Heart right ventricle (tissue), 16 donors: ENCODE results near the gene DAGLB. TPM values are rescaled to one million over a fixed set of nuclear protein-coding genes. Genes with fewer than 3 reads are reported as not detected.
A peak's percentile ranks its signal among the peaks of the same experiment; 100 is the strongest.
"Not testable (repeated sequence)": the region's sequence is repeated elsewhere in the genome, so short reads cannot be mapped to it uniquely, and the experiment has no call there.

Experiments used
- ATAC-seq, 8 donors: fragments of 200-7000 bp; cut with Tn5 transposase; one replicate each; pipeline ENCODE4 v1.9.1; 2020; ENCODE audit warnings: mild to moderate bottlenecking in 8 of 8, moderate library complexity in 8 of 8, moderate number of reproducible peaks in 1 of 8
- DNase-seq, 2 donors: peaks; one replicate each; pipeline ENCODE4 v3.0.0-alpha.2; 2020
- H3K27ac ChIP-seq, 10 donors: fragments of 200-600 bp; sonication (generic) in 2 of 10; one replicate each; pipeline versions ENCODE4 v1.5.0 to v1.8.0; 2020 to 2022; ENCODE audit warnings: mild to moderate bottlenecking in 3 of 10
- H3K27me3 ChIP-seq, 7 donors: fragments of 200-600 bp; one replicate each; pipeline ENCODE4 v1.8.0; 2021 to 2022; ENCODE audit warnings: mild to moderate bottlenecking in 2 of 7
- H3K36me3 ChIP-seq, 9 donors: fragments of 200-600 bp; sonication (generic) in 1 of 9; one replicate each; pipeline versions ENCODE4 v1.5.0 to v1.8.0; 2020 to 2022; ENCODE audit warnings: mild to moderate bottlenecking in 2 of 9
- H3K4me1 ChIP-seq, 9 donors: fragments of 200-600 bp; sonication (generic) in 1 of 9; one replicate each; pipeline versions ENCODE4 v1.5.0 to v1.8.0; 2020 to 2022; ENCODE audit warnings: mild to moderate bottlenecking in 4 of 9
- H3K4me3 ChIP-seq, 10 donors: fragments of 200-600 bp; sonication (generic) in 2 of 10; one replicate each; pipeline versions ENCODE4 v1.5.0 to v1.8.0; 2020 to 2022; ENCODE audit warnings: mild to moderate bottlenecking in 7 of 10, moderate library complexity in 2 of 10
- H3K9me3 ChIP-seq, 11 donors: fragments of 200-600 bp in 10 of 11; sonication (generic) in 2 of 11; one replicate each; pipeline versions ENCODE4 v1.5.0 to v1.8.0; 2013 to 2022; ENCODE audit warnings: mild to moderate bottlenecking in 2 of 11, control low read depth in 1 of 11, moderate library complexity in 1 of 11
- CTCF ChIP-seq, 9 donors: fragments of 200-600 bp; sonication (generic) in 2 of 9; IDR thresholded peaks; one replicate each; pipeline versions ENCODE4 v1.5.0 to v1.8.0; 2021 to 2022; ENCODE audit warnings: antibody characterized with exemption in 9 of 9, mild to moderate bottlenecking in 5 of 9, moderate library complexity in 1 of 9
- WGBS, 2 donors: extraction: QIAGEN DNeasy Blood & Tissue Kit; methylation state at CpG; one replicate each; pipeline ENCODE4 v1.1.7; 2013; ENCODE audit warnings: inconsistent platforms in 1 of 2; 5-methylcytosine and 5-hydroxymethylcytosine counted together
- intact Hi-C, 10 donors: fragments of 100-400 bp; cut with DNase I; formaldehyde crosslinking; loops; one replicate each; pipeline versions ENCODE4 v1.11.1 to v1.14.2; 2022
- polyA plus RNA-seq, 2 donors: library from polyadenylated mRNA; stranded (reverse); fragments of 200-250 nt; gene quantifications; one replicate each; pipeline ENCODE4 v1.2.3, GENCODE V29; 2013
- total RNA-seq, 10 donors: library from RNA; stranded (reverse); fragmentation: NEBNext Ultra II Directional in 3 of 10; extraction: Animal tissue kit (Norgen Biotek cat#: 25700) in 3 of 10; gene quantifications; one replicate each; pipeline versions ENCODE4 v1.2.1 to v1.2.4, GENCODE V29; 2021 to 2023
- donor health status: Arrhythmogenic right ventricular cardiomyopathy.
- donor health status: ischemic (EF 13 %, LVEDD 7.1; RV severe dilation, severe dysfunction).
- donor health status: healthy with polysubstance abuse.
- donor health status: DM: no; HTN: yes; CAD: no.
- donor health status: DM: no; HTN: no; CAD: no.
- donor health status: ischemic (EF 25% LVEDD 6.9; RV normal size, moderate dysfunction).
- donor health status: ischemic (EF 25% LVEDD 5.7; RV mildly dilated, moderate dysfunction).
- donor health status: healthy.
- donor health status: DM: yes; HTN: yes; CAD: no.
- donor health status: Ischemic cardiomyopathy.
- donor health status: ischemic (EF 35%, LVEDD 5.7; RV mildly dilated, moderate dysfunction).
- donor health status: nonischemic (EF 11% LVEDD 7.7; RV severe dilation, severe dysfunction).
- donor health status: DM: yes; HTN: yes; CAD: no.
- donor health status: PGD.
- donor health status: ischemic (EF 29% LVEDD 5.4; RV normal size, mild dysfunction).
- donor health status: nonischemic (EF 23%, LVEDD 6.1; RV moderate dilation, normal function).

Gene DAGLB
- total and polyA plus RNA-seq, 12 donors: 4.8 to 12.9 (median 6.3) TPM

DNA sequence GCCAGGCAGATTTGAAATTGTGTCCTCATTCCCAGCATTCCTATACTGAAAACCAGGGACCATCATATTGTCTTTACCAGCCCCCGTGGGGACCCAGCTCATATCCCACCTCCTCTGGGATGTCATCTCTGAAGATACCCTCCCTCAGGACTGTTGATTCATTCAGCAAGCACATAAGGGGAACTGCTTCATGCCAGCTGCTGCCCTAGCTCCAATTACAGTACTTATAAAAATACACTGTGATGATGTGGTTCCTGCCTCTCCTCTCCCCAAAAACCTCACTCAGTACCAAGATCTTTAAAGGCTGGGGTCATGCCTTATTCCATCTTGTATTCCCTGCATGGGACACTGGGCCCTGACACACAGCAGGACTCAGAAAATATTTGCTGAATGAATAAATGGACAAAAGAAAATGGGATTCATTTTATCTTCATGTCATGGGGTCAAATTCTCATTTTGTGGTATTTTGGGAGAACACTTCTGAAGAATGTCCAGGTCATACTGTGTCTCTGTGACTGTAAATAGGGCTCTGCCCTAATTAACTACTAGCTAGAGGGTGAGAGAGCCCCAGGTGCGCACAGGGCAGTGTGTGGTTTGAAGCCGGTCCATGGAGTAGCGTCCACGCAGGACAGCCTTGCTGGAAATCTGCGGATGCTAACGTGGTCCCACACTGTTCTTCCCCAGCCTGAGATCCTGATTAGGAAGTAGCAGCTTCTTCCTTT, 29.0 kb upstream of the DAGLB start:
- no peak overlapping the region for H3K4me3 ChIP-seq
- H3K27ac ChIP-seq: no peak overlapping the region
- WGBS, 2 donors: 75 to 78% methylated on average over 7 of the region's 7 CpGs
- H3K27me3 ChIP-seq: no peaks in the 10 kb centered on the region
- peak in 1 of 8 donors; percentile 27 for ATAC-seq
- no peak for TF ChIP-seq CTCF (IDR thresholded peaks at IDR 0.05)
- DNase-seq: no peak
- intact Hi-C loops: no loop called here
- peaks cover 3 to 61% (median 49%) of the 10 kb centered on the region in 9 donors for H3K4me1 ChIP-seq
- peaks cover 0 to 83% (median 5%) of the 10 kb centered on the region in 9 donors for H3K36me3 ChIP-seq
- no peaks in the 10 kb centered on the region for H3K9me3 ChIP-seq

DNA sequence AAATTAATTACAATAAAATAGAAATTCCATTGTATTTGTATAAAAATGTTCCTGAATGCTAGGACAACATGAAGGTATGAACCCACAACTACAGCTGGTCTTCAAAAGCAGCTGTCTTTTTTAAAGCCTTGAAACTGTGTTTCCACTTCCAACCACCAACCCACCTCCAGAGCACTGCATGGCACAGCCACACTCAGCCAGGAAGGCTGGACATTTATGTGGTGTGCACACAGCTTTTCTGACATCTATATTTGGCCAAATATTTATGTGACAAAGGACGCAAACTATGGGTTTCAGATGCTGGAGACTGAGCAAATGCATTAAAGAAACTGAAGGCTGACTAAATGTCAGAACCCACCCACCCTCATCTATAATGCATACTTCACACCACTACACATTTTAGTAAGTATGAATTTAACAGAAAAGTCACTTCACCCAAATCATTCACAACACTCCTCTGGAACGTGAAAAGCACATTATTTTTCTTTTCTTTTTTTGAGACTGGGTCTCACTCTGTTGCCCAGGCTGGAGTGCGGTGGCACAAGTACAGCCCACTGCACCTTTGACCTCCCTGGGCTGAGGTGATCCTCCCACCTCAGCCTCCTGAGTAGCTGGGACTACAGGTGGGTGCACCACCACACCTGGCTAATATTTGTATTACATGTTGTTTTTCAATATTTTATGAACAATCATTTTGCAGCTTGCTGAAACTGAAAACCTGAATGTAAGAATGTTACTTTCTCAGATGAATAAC, 27.9 kb upstream of the DAGLB start:
- H3K27me3 ChIP-seq: no peaks in the 10 kb centered on the region
- DNase-seq (no peak), ATAC-seq (no peak)
- no peak for TF ChIP-seq CTCF (IDR thresholded peaks at IDR 0.05)
- peaks cover 0 to 83% (median 10%) of the 10 kb centered on the region in 9 donors for H3K36me3 ChIP-seq
- no peak overlapping the region for H3K4me3 ChIP-seq
- H3K27ac ChIP-seq: no peak overlapping the region
- H3K4me1 ChIP-seq: peaks cover 0 to 49% (median 39%) of the 10 kb centered on the region in 9 donors
- H3K9me3 ChIP-seq: no peaks in the 10 kb centered on the region
- intact Hi-C loops: no loop called here
- WGBS, 2 donors: 87 to 89% methylated on average over 3 of the region's 3 CpGs

DNA sequence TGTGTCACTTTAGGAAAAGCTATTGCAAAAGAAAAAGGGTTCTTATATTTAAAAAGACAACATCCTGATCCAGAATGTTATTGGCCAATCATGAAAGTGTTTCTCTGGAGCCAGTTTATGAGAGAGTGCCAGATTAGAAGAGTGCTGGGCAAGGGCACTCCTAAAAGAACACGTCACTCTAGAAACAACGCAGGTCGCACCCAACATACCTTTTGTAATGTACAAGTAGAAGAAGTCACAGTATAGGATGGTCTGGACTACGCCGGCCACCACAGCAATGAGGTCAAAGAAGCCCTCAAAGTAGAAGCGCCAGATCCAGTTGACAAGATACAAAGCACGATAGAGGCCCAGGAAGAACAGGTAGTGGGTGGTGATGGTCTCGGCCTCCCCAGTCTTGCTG, 18.1 kb upstream of the DAGLB start:
- Histone ChIP-seq H3K4me1 (no peaks in the 10 kb centered on the region), H3K9me3 (no peaks in the 10 kb centered on the region), H3K27me3 (no peaks in the 10 kb centered on the region), H3K4me3 (no peak overlapping the region), H3K27ac (no peak overlapping the region), H3K36me3 (peaks cover 0 to 100% (median 77%) of the 10 kb centered on the region in 9 donors)
- DNase-seq (no peak), ATAC-seq (peak in 1 of 8 donors; percentile 17)
- TF ChIP-seq CTCF (IDR thresholded peaks at IDR 0.05): no peak
- intact Hi-C loops: no loop called here
- 98% methylated on average over 8 of the region's 8 CpGs for WGBS, 2 donors

DNA sequence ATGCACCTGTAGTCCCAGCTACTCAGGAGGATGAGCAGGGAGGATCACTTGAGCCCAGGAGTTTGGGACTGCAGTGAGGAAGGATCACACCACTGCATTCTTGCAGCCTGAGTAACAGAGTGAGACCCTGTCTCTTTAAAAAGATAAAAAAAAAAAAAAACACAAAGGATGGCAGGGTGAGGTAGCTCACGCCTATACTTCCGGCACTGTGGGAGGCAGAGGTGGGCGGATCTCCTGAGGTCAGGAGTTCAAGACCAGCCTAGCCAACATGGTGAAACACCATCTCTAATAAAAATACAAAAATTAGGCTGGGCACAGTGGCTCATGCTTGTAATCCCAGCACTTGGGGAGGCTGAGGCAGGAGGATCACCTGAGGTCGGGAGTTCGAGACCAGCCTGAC, 15.9 kb upstream of the DAGLB start:
- peaks cover 0 to 89% (median 63%) of the 10 kb centered on the region in 9 donors for H3K36me3 ChIP-seq
- H3K27ac ChIP-seq, H3K9me3 ChIP-seq, ATAC-seq, intact Hi-C loops, H3K27me3 ChIP-seq, H3K4me1 ChIP-seq, H3K4me3 ChIP-seq, DNase-seq: not testable (repeated sequence)
- 85 to 87% methylated on average over 5 of the region's 5 CpGs for WGBS, 2 donors
